G401.6 (cell line): ENCODE results near the gene TMPRSS3.

Experiments used
- FAIRE-seq: peaks from 2 replicates; lab custom pipeline; 2012; peaks lifted over from hg19 to GRCh38; lab: Jason Lieb, UNC

TMPRSS3 gene

GRCh38 chr21:42330380-42331371, 65.2 kb downstream of the TMPRSS3 start:
- FAIRE-seq = no peak

- no peak for FAIRE-seq
Observed at GRCh38 chr21:42324896-42325295, 71.0 kb downstream of the TMPRSS3 start.
